MV-4-11 (cell line): ENCODE data around the gene GSTM5.
"Not testable (repeated sequence)": the region's sequence is repeated elsewhere in the genome, so short reads cannot be mapped to it uniquely, and the experiment has no call there.

Source experiments
- DNase-seq: peaks from one replicate; lab custom pipeline; 2025; lab: John Stamatoyannopoulos, UW

Gene GSTM5

GRCh38 chr1:109728870-109729269, 16.8 kb downstream of the GSTM5 start:
- DNase-seq, result no peak

GRCh38 chr1:109730666-109731065, 18.6 kb downstream of the GSTM5 start:
- DNase-seq, result no peak

GRCh38 chr1:109732390-109732881, 20.4 kb downstream of the GSTM5 start:
- no peak for DNase-seq

GRCh38 chr1:109733236-109733870, 21.3 kb downstream of the GSTM5 start:
- no peak for DNase-seq

- DNase-seq, result peak; percentile 12
Observed at GRCh38 chr1:109739738-109740614, 27.9 kb downstream of the GSTM5 start.

- no peak for DNase-seq
Observed at GRCh38 chr1:109740615-109741373, 28.7 kb downstream of the GSTM5 start, which contains the start of gene GSTM3. GSTM3 (minus strand) TSS chr1:109741038; CDS start chr1:109740287, 751 bp downstream.

GRCh38 chr1:109748311-109748710, 36.3 kb downstream of the GSTM5 start:
- not testable (repeated sequence) for DNase-seq

- no peak for DNase-seq
Observed at GRCh38 chr1:109749221-109749620, 37.2 kb downstream of the GSTM5 start.

- no peak for DNase-seq
Observed at GRCh38 chr1:109750241-109750882, 38.3 kb downstream of the GSTM5 start.

GRCh38 chr1:109750920-109751319, 38.9 kb downstream of the GSTM5 start:
- DNase-seq, result no peak

- DNase-seq, result no peak
Observed at GRCh38 chr1:109751531-109752260, 39.6 kb downstream of the GSTM5 start.

GRCh38 chr1:109754738-109755137, 42.7 kb downstream of the GSTM5 start:
- DNase-seq, result no peak

- DNase-seq, result not testable (repeated sequence)
Observed at GRCh38 chr1:109756325-109756724, 44.3 kb downstream of the GSTM5 start.

GRCh38 chr1:109756848-109757521, 44.9 kb downstream of the GSTM5 start:
- no peak for DNase-seq

GRCh38 chr1:109757936-109758786, 46.1 kb downstream of the GSTM5 start:
- no peak for DNase-seq

GRCh38 chr1:109759513-109760334, 47.7 kb downstream of the GSTM5 start:
- DNase-seq, result no peak

- DNase-seq, result no peak
Observed at GRCh38 chr1:109760581-109761226, 48.7 kb downstream of the GSTM5 start.
